SU-DHL-6 (cell line): ENCODE measurements around the gene SRPK1.

Experiments used
- CTCF ChIP-seq: fragments of 200-600 bp; sonication (generic); IDR thresholded peaks from one replicate; pipeline ENCODE4 v1.5.1; 2017; ENCODE audit warnings: antibody characterized with exemption, mild to moderate bottlenecking, low read length, moderate library complexity; ENCODE audit not compliant: insufficient read depth, poor library complexity, severe bottlenecking
- EZH2phosphoT487 ChIP-seq: fragments of 200-600 bp; sonication (generic), shearing (Covaris generic); conservative IDR thresholded peaks from 2 replicates; pipeline ENCODE4 v1.6.1; 2018; ENCODE audit warnings: mild to moderate bottlenecking, antibody characterized with exemption, low read length, moderate library complexity, mixed read lengths

- TF ChIP-seq CTCF = no peak
- TF ChIP-seq EZH2phosphoT487 = no peak
Measured at GRCh38 chr6:35817515-35817914, 103.4 kb downstream of the SRPK1 start.
